Osteoblast (primary cell): ENCODE measurements around the gene CCDC91. TPM values are rescaled to one million over a fixed set of nuclear protein-coding genes. Genes with fewer than 3 reads are reported as not detected.

ENCODE experiments used
- DNase-seq: peaks from one replicate; pipeline ENCODE4 v3.0.0; 2011; ENCODE audit warnings: low spot score, mixed read lengths; ENCODE audit not compliant: insufficient read length; ENCODE audit errors: missing footprints
- H2AFZ ChIP-seq: 2 replicates; pipeline ENCODE4 v1.6.0; 2011; ENCODE audit warnings: mild to moderate bottlenecking, low read length
- H3K27ac ChIP-seq: 2 replicates; pipeline ENCODE4 v1.5.1; 2011; ENCODE audit warnings: mild to moderate bottlenecking, low read depth, low read length, moderate library complexity
- H3K27me3 ChIP-seq: 2 replicates; pipeline ENCODE4 v1.6.0; 2012; ENCODE audit warnings: mild to moderate bottlenecking, control low read depth, inconsistent platforms, low read length, moderate library complexity; ENCODE audit not compliant: insufficient read depth
- H3K36me3 ChIP-seq: 2 replicates; pipeline ENCODE4 v1.5.1; 2011; ENCODE audit warnings: mild to moderate bottlenecking, low read length, control low read depth, moderate library complexity; ENCODE audit not compliant: insufficient read depth
- H3K4me1 ChIP-seq: 2 replicates; pipeline ENCODE4 v1.5.1; 2011; ENCODE audit warnings: mild to moderate bottlenecking, low read length, control low read depth, moderate library complexity; ENCODE audit not compliant: insufficient read depth
- H3K4me2 ChIP-seq: 2 replicates; pipeline ENCODE4 v1.6.0; 2011; ENCODE audit warnings: mild to moderate bottlenecking, low read length; ENCODE audit not compliant: insufficient read depth
- H3K4me3 ChIP-seq: fragments of 200-600 bp; sonication (generic); 3 replicates; pipeline ENCODE4 v1.5.1; 2012; ENCODE audit warnings: mild to moderate bottlenecking, low read length, inconsistent platforms; ENCODE audit not compliant: insufficient read depth
- H3K79me2 ChIP-seq: 2 replicates; pipeline ENCODE4 v1.6.0; 2012; ENCODE audit warnings: mild to moderate bottlenecking, low read length, control low read depth, inconsistent platforms; ENCODE audit not compliant: insufficient read depth
- H3K9me3 ChIP-seq: 2 replicates; pipeline ENCODE4 v1.5.1; 2011; ENCODE audit warnings: low read depth, low read length, control low read depth
- H4K20me1 ChIP-seq: 2 replicates; pipeline ENCODE4 v1.6.0; 2012; ENCODE audit warnings: mild to moderate bottlenecking, low read length, control low read depth; ENCODE audit not compliant: insufficient read depth
- CTCF ChIP-seq: IDR thresholded peaks from 2 replicates; pipeline ENCODE4 v1.5.1; 2011; ENCODE audit warnings: mild to moderate bottlenecking, low read depth, low read length, moderate library complexity; ENCODE audit errors: extremely low read depth
- total RNA-seq: library from RNA; depleted of rRNA; stranded (reverse); fragments of >200 nt; gene quantifications from 2 replicates; pipeline ENCODE4 v1.2.3, GENCODE V29; 2012

The CCDC91 gene
- total RNA-seq, 1 donor = 36.2 TPM

GRCh38 chr12:28247806-28248205 lies 57.5 kb downstream of the CCDC91 start:
- Histone ChIP-seq H3K4me3 (no peak overlapping the region), H2AFZ (no peak overlapping the region), H3K36me3 (no peaks in the 10 kb centered on the region), H3K4me1 (peaks cover 4% of the 10 kb centered on the region), H3K9me3 (no peaks in the 10 kb centered on the region), H3K4me2 (no peak overlapping the region), H3K27me3 (no peaks in the 10 kb centered on the region), H3K27ac (no peak overlapping the region), H3K79me2 (peaks cover 10% of the 10 kb centered on the region), H4K20me1 (no peaks in the 10 kb centered on the region)
- TF ChIP-seq CTCF = no peak
- no peak for DNase-seq

GRCh38 chr12:28248555-28249145 lies 58.4 kb downstream of the CCDC91 start:
- H3K9me3 ChIP-seq = no peaks in the 10 kb centered on the region
- H3K27me3 ChIP-seq = no peaks in the 10 kb centered on the region
- H3K79me2 ChIP-seq = peaks cover 10% of the 10 kb centered on the region
- no peak overlapping the region for H3K27ac ChIP-seq
- no peak overlapping the region for H3K4me3 ChIP-seq
- H3K36me3 ChIP-seq = no peaks in the 10 kb centered on the region
- DNase-seq = no peak
- no peak overlapping the region for H3K4me2 ChIP-seq
- peaks cover 10% of the 10 kb centered on the region for H3K4me1 ChIP-seq
- H4K20me1 ChIP-seq = no peaks in the 10 kb centered on the region
- no peak overlapping the region for H2AFZ ChIP-seq
- TF ChIP-seq CTCF = no peak

- no peak for DNase-seq
- Histone ChIP-seq H3K9me3 (no peaks in the 10 kb centered on the region), H3K4me2 (peak overlapping the region; percentile 89), H3K4me1 (peaks cover 13% of the 10 kb centered on the region), H3K36me3 (no peaks in the 10 kb centered on the region), H2AFZ (peak overlapping the region; percentile 52), H3K79me2 (peaks cover 10% of the 10 kb centered on the region), H3K4me3 (peak overlapping the region; percentile 68), H3K27ac (peak overlapping the region; percentile 92), H3K27me3 (no peaks in the 10 kb centered on the region), H4K20me1 (no peaks in the 10 kb centered on the region)
- no peak for TF ChIP-seq CTCF
Measured at GRCh38 chr12:28253161-28253641, 62.9 kb downstream of the CCDC91 start.

GRCh38 chr12:28257411-28257810 lies 67.2 kb downstream of the CCDC91 start:
- H3K4me1 ChIP-seq = peaks cover 13% of the 10 kb centered on the region
- H3K4me3 ChIP-seq = no peak overlapping the region
- H3K4me2 ChIP-seq = no peak overlapping the region
- H4K20me1 ChIP-seq = no peaks in the 10 kb centered on the region
- no peak for TF ChIP-seq CTCF
- no peak overlapping the region for H2AFZ ChIP-seq
- H3K9me3 ChIP-seq = no peaks in the 10 kb centered on the region
- H3K27me3 ChIP-seq = no peaks in the 10 kb centered on the region
- H3K79me2 ChIP-seq = no peaks in the 10 kb centered on the region
- H3K36me3 ChIP-seq = no peaks in the 10 kb centered on the region
- no peak for DNase-seq
- no peak overlapping the region for H3K27ac ChIP-seq
